ENCODE measurements around the gene IPP.
"Not testable (repeated sequence)": the region's sequence is repeated elsewhere in the genome, so short reads cannot be mapped to it uniquely, and the experiment has no call there.

The IPP gene

DNA sequence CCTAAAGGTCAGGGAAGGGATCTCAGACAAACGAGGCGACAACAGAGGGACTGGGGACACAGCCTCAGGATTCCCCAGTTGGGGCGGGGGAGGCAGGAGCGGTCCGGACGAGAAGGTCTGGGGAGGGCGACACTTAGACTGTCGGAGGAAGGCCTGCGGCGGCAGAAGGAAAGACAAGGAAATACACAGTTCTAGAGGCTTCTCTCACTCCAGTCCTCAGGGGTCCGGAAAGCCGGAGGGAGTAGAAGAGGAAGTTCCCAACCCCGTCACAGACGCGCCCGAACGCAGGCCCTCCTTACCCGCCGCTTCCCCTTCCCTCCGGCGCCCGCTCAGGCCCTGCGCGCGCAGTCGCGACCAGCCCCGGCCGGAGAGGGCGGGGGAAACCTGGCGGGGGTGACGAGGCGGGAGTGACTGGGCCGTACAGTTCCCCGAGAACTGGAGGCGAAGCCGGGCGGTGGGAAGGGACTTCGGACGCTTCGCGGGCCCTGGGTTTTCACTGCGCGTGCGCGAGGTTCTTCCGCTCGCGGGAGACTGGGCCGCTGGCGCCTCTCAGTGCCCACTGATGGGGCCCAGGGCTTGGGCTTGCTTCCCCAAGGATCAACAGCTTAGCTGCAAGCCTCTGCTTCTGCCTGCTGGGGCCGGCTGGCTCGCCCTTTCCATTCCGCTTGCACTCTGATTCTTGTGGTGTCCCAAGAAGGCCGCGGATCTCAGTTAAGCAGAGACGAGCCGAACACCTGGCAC lies at the start of gene IPP:
TSS of gene IPP (minus strand) at position 356 of the 741 bp plus-strand sequence. CDS start 4,242 bp downstream, outside the sequence.
- DNase-seq (ENCODE audit: low read depth in 3 of 3, low spot score in 1 of 3) = peak; percentile 82 to 83 (median 83)

DNA sequence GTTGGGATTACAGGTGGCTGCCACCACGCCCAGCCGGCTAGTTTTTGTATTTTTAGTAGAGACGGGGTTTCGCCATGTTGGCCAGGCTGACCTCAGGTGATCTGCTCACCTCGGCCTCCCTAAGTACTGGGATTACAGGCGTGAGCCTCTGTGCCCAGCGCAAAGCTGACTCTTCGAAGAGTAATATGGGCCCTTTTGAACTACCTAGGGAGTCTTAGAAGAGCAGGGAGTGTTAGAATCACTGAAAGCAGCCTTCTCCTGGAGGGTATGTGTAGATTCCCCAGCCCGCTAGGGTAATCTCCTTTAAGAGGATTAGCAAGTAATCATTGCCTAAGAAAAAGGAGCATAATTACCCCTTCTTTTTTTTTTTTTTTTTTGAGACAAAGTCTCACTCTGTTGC lies 46.5 kb upstream of the IPP start:
- DNase-seq (ENCODE audit: low read depth in 3 of 3, low spot score in 1 of 3) = no peak

DNA sequence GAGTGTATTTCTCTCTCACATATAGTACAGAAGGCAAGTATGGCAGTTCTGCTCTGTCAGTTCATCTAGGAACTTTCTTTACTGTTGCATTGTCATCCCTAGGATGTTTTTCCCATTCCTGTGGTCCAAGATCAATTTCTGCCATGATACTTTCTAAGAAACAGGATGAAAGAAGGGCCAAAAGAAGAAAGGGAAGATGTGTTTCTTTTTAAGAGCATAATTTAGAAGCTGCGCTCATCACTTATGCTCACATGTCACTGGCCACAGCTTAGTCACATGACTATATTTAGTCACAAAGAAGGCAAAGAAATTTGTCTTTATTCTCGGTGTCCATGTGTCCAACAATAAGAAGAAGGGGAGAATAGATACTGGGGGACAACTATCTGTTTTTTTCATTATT lies 45.9 kb upstream of the IPP start:
- DNase-seq (ENCODE audit: low read depth in 3 of 3, low spot score in 1 of 3) = no peak

DNA sequence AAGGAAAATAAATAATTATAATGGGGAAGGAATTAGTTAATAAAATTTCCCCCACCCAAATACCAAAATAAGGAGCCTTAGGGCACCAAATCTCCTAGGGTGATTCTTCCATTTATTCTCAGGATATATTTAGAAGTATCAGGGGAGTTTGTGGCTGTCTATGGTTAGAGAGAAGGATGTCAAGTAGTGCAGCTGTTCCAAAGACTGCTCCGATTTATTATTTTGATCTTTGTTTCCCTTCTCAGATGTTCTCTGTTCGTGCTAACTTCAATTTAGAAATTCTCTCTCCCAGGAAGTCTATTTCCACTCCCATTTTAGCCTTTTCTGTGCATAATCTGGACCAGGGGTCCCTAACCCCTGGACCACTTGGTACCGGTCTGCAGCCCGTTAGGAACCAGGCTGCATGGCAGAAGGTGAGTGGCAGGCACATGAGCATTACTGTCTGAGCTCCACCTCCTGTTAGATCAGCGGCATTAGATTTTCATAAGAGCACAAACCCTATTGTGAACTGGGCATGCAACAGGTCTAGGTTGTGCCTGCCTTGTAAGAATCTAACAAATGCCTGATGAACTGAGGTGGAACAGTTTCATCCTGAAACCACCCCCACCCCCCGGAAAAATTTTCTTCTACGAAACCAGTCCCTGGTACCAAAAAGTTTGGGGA lies 43.6 kb upstream of the IPP start:
- DNase-seq (ENCODE audit: low read depth in 3 of 3, low spot score in 1 of 3) = no peak

DNA sequence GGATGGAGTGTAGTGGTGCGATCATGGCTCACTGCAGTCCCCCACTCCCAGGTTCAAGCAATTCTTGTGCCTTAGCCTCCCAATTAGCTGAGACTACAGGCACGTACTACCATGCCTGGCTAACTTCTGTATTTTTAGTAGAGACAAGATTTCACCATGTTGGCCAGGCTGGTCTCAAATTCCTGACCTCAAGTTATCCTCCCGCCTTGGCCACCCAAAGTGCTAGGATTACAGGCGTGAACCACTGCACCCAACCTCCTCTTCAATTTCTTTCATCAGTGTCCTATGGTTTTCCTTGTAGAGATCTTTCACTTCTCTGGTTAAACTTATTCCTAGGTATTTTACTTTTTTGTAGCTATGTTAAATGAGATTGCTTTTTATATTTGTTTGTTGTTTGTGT lies 42.3 kb upstream of the IPP start:
- DNase-seq (ENCODE audit: low read depth in 3 of 3, low spot score in 1 of 3) = no peak

DNA sequence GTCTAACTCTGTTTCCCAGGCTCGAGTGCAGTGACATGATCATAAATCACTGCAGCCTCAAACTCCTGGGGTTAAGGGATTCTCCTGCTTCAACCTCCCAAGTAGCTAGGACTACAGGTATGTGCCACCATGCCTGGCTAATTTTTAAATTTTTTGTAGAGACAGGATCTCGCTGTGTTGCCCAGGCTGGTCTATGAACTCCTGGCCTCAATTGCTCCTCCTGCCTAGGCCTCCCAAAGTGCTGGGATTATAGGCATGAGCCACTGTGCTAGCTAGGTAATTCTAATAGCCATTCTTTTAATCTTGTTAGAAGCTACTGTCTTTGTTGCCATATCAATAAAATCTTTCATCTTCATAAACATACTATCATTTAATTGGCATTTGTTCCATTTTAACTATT lies 39.1 kb upstream of the IPP start:
- no peak for DNase-seq (ENCODE audit: low read depth in 3 of 3, low spot score in 1 of 3)

DNA sequence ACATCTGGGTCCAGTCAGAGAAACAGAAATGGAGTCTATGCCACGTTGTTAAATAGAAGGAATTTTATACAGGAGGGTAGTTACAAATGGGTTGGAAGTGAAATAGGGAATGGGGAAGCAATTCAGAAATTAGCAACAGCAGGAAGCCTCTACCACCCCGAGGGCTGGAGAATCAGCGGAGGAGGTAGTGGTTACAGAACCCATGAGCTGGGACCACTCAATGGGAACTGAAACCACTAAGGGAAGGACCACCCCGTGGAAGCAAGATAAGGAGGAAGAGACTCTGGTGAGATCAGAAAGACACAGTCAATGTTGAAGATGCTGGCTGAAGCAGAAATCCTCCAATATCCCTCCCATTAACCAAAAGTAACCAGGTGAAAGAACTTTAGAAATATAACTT lies 37.5 kb upstream of the IPP start:
- DNase-seq (ENCODE audit: low read depth in 3 of 3, low spot score in 1 of 3) = no peak

DNA sequence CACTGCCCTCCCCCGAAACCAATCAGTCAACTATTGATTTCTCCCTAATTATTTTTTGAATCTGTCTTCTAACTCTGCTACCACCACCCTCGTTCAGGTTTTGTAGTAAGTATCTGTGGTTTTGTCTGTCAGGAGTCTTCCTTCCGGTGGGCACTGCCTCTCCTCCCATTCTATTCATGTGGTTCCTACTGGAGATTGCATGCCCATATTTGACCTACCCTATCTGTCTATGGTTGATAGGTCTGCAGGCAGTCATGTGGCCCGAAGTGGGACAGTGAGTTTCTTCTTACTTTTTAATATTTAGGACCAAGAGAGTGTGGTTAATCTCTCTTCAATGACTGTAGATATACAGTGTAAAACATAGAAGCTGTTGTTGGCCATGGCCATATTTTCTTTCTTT lies 35.1 kb upstream of the IPP start:
- no peak for DNase-seq (ENCODE audit: low read depth in 3 of 3, low spot score in 1 of 3)

DNA sequence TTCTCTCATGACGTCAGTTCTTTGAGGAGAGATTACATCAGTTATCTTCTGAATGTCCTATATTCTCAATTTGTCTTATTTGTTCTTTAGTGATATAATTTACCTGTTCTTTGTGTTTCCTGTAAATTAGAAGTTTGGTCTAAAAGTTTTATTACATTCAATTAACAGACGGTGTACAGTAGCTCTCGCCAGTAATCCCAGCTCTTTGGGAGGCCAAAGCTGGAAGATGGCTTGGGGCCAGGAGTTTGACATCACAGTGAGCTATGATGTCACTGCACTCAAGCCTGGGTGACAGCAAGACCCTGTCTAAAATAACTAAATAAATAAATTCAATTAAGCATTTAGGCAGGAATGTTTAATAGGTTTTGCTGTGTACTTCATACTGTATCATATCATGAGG lies 25.3 kb upstream of the IPP start:
- no peak for DNase-seq (ENCODE audit: low read depth in 3 of 3, low spot score in 1 of 3)

DNA sequence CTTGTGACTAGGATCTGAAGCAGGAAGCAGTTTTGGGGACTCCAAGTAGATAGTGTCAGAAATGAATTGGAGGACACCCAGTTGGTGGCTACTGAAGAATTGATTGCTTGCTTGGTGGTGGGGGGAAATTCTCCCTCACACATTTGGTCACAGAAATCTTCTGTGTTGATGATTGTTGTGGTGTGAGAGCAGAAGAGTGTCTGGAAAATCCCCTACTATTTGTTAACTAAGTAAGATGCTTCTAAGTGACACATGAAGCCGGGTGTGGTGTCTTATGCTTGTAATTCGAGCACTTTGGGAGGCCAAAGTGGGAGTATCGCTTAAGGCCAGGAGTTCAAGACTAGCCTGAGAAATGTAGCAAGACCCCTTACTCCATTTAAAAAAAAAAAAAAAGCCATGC lies 22.5 kb upstream of the IPP start:
- no peak for DNase-seq (ENCODE audit: low read depth in 3 of 3, low spot score in 1 of 3)

DNA sequence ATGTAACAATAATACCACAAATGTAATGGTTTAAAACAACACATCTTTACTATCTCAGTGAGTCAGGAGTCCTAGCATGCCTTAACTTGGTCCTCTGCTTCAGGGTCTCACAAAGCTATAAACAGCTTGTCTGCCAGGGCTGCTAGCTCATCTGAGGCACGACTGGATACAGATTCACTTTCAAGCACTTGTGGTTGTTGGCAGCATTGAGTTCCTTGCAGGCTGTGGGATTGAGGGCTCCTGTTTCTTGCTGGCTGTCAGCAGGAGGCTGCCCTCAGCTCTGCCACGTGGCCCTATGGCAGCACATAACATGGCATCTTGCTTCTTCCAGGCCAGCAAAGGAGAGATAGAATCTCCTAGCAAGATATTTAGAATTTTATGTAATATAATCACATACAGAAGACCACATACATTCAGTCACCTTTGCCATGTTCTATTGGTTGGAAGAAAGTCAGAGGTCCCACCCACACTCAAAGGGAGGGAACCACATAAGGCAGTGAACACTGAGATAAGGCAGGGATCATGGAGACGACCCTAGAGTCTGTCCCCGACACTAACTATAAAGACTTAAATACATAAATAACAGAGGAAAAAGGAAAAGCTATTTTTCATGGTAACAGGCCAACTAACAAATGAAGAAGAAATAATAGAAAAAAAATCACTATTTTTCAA lies 18.9 kb upstream of the IPP start:
- no peak for DNase-seq (ENCODE audit: low read depth in 3 of 3, low spot score in 1 of 3)

DNA sequence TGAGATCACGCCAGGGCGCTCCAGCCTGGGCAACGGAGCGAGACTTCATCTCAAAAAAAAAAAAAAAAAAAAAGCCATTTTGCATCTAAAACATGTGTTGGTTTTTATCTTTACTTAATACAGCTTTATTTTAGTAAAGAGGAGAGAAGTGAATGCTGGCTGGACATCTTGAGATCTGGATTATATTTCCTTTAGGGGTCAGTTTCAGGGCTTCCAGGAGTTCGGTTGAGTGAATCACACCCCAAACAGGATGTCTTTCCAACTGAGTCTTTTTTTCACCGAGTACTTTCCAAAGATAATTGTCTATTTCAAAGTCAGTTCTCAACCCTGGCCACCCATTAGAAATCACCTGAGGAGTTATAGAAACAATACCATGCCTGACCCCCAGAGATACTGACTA lies 16.6 kb upstream of the IPP start:
- no peak for DNase-seq (ENCODE audit: low read depth in 3 of 3, low spot score in 1 of 3)

DNA sequence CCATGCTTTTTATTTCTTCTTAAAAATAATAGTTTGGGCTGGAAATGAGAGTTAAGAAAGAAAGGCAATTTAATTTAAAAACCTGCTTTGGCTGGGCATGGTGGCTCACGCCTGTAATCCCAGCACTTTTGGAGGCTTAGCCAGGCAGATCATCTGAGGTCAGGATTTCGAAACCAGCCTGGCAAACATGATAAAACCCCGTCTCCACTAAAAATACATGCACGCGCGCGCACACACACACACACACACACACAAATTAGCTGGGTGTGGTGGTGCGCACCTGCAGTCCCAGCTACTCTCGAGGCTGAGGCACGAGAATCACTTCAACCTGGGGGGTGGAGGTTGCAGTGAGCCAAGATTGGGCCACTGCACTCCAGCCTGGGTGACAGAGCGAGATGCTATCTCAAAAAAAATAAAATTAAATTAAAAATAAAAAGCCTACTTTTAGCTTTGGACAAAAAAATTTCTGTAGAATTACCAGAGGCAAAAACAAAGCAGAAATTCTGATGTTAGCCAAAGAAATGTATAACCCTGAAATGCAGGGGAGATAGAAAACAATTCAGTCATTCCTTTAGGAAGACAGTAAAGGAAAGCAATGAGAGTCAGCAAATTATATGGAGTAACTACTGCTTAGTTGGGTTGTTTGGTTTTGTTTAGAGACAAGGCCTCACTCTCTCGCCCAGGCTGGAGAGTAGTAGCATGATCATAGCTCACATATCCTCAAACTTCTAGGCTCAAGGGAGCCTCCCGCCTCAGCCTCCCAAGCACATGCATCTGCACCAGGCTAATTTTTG lies 15.7 kb upstream of the IPP start:
- DNase-seq (ENCODE audit: low read depth in 3 of 3, low spot score in 1 of 3) = no peak

DNA sequence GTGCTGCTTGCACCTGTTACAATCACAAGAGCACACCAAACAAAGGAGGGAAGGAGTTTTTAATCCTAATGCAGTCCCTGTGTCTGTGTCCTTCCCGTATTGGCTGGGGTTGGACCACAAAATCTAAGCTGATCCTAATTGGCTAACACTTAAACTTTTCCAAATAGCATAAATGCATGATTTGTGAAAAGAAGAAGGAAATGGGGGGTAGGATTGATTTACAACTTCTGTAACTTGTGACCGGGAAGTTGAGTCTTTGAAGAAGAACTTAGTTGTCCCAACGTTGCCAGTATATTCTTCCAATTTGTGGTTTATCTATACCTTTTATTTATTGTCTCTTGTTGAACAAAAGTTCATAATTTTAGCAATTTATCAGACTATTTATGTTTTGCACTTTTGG lies 11.8 kb upstream of the IPP start:
- DNase-seq (ENCODE audit: low read depth in 3 of 3, low spot score in 1 of 3) = no peak

DNA sequence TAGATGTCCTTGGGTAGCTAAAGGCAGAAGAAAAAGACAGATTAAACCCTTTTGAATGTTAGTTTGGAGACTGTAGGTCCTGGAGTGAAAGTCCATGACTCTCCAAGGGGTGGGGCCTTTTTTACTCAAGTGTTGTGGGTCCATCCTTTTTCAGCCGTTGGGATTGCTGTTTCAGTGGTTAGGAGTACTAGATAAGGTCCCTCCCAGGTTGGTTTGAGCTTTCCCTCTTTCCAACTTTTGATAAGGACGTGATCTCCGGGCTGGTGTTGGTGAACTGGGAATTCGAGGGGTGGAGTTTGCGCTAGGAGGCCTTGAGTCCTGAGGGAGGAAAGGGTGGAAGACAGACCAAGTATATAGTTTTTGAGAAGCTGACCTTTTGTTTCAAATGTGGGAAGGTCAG lies 5.2 kb upstream of the IPP start:
- DNase-seq (ENCODE audit: low read depth in 3 of 3, low spot score in 1 of 3) = no peak

DNA sequence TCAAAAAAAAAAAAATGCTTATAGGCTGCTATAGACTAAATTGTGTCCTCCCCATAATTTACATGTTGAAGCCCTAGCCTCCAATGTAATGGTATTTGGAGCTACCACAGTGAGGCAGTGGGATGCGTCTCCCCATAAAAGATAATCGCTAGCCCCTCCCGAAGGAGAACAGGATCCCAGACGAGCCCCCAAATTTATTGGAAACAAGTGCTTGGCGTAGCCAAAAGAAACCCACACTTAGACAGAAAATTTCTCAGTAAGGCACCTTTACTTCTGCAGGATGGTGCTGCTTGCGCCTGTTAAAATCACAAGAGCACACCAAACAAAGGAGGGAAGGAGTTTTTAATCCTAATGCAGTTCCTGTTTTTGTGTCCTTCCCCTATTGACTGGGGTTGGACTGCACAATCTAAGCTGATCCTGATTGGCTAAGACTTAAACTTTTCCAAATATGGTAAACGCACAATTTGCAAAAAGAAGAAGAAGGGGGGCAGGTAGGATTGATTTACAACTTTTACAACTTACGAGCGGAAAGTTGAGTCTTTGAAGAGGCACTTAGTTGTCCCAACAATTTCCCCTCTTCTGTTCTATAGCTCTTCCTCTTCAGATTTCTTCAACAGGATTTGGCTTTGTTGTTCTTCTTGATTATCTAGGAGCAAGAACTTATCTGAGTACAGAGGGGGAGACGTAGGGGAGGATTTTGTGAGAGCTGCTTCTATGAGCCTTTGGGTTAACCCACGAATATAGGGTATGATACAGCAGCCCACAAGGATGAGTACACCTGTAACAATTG lies 3.0 kb upstream of the IPP start:
- DNase-seq (ENCODE audit: low read depth in 3 of 3, low spot score in 1 of 3) = no peak

DNA sequence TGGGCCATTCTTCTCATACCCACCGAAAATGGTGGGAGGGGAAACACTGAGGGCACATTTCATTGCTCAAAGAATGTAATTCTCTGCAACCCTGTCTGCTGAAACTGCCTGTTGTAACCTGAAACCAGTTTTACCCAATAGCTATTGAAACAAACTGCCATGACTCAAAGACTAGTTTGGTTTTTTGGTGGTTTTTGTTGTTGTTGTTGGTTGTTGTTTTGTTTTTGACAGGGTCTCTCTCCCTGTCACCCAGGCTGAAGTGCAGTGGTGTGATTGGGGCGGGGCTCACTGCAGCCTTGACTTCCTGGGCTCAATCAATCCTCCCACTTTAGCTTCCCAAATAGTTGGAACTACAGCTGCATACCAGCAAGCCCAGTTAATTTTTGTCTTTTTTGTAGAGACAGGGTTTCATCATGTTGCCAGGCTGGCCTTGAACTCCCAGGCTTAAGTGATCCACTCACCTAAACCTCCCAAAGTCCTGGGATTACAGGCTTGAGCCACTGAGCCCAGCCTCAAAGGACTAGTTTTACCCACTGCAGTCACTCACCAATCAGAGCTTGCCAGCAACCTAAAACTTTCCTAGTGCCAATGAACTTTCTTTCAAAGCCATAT lies 2.1 kb upstream of the IPP start:
- DNase-seq (ENCODE audit: low read depth in 3 of 3, low spot score in 1 of 3) = no peak

DNA sequence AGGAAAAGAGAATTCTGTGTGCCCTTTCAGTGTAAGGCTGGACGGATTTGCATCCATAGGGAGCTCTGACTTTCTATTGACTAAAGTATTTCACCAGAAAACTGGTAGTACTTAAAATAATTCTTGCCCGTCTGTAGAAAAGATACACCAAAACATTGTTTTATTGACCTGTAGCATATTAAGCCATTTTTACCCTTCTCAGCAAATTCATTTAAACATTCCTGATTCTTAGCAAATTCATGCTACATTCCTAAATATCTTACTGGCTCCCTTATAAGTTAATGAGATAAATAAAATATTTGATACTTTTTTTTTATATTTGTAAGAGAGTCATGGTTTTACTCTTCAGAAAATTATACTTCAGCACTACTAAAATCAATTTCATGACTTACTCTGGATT lies 1.6 kb upstream of the IPP start:
- DNase-seq (ENCODE audit: low read depth in 3 of 3, low spot score in 1 of 3) = no peak

DNA sequence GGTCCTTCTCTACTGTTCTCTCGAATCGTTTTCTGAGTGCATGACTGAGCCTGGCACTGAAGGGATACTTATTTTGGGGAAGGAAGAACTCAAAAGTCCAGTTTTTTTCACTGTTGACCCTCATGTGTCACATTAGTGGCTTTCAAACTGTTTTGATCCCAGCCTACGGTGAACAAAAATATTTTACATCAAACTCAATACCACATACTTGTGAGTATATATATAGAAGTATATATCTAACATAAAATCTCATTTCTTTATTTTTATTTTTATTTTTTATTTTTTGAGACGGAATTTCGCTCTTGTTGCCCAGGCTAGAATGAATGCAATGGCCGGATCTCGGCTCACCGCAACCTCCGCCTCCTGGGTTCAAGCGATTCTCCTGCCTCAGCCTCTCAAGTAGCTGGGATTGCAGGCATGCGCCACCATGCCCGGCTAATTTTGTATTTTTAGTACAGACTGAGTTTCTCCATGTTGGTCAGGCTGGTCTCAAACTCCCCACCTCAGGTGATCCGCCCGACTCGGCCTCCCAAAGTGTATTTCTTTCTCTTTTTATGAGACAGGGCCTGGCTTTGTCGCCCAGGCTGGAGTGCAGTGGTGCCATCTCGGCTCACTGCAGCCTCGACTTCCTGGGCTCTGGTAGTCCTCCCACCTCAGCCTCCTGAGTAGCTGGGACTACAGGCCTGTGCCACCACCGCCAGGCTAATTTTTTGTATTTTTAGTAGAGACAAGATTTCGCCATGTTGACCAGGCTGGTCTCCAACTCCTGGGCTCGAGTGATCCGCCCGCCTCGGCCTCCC lies 786 bp upstream of the IPP start:
- DNase-seq (ENCODE audit: low read depth in 3 of 3, low spot score in 1 of 3) = not testable (repeated sequence)

DNA sequence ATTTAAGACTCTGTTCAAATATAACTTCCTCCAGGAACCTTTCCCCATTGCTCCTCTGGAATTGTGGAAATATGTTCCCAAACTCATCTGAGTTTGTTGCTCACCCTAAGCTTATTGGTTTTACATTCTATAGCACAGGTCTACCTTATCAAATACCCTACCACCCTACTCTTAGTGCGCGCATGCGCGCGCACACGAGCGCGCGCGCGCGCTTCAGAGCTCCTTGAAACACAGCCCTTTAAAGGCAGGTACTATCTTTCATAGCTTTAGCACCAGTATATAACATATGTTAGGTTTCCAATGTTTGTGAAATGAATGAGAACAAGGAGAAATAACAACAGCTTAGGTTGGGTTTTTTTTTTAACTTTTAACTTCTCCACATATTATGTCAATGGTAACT lies 3.5 kb downstream of the IPP start:
- DNase-seq (ENCODE audit: low read depth in 3 of 3, low spot score in 1 of 3) = no peak

Measured in stimulated activated CD4-positive, alpha-beta T cell treated with anti-CD3 and anti-CD28 coated beads, TNF-alpha, amount 100 ng/mL, for 1 hour (primary cell).